GM18951 (cell line): ENCODE results near the gene PYGL.
"Not testable (repeated sequence)": the region's sequence is repeated elsewhere in the genome, so short reads cannot be mapped to it uniquely, and the experiment has no call there.

Source experiments
- POLR2A ChIP-seq: IDR thresholded peaks from 4 replicates; pipeline ENCODE4 v1.6.1; 2011; ENCODE audit warnings: mild to moderate bottlenecking; ENCODE audit not compliant: insufficient read length, insufficient read depth; ENCODE audit errors: extremely low read depth
- in situ Hi-C: fragments of 300-500 bp; cut with MboI; formaldehyde crosslinking; loops from one replicate; pipeline ENCODE4 v1.12.0; 2022; ENCODE audit warnings: low sequenced_read_pairs, mixed read lengths, inconsistent platforms; ENCODE audit not compliant: unreplicated experiment

The PYGL gene

GRCh38 chr14:50931559-50931958, 12.7 kb downstream of the PYGL start:
- in situ Hi-C loops, result no loop called here
- no peak for TF ChIP-seq POLR2A

- in situ Hi-C loops, result no loop called here
- TF ChIP-seq POLR2A, result no peak
Measured at GRCh38 chr14:50929506-50929905, 14.8 kb downstream of the PYGL start.

GRCh38 chr14:50928002-50928635, 16.2 kb downstream of the PYGL start:
- in situ Hi-C loops, result no loop called here
- TF ChIP-seq POLR2A, result no peak

- in situ Hi-C loops, result no loop called here
- no peak for TF ChIP-seq POLR2A
Measured at GRCh38 chr14:50926851-50927386, 17.4 kb downstream of the PYGL start.

- in situ Hi-C loops, result no loop called here
- no peak for TF ChIP-seq POLR2A
Measured at GRCh38 chr14:50924843-50925242, 19.4 kb downstream of the PYGL start.

GRCh38 chr14:50924236-50924635, 20.0 kb downstream of the PYGL start:
- TF ChIP-seq POLR2A, result no peak
- in situ Hi-C loops, result no loop called here

- in situ Hi-C loops, result no loop called here
- no peak for TF ChIP-seq POLR2A
Measured at GRCh38 chr14:50922803-50923202, 21.5 kb downstream of the PYGL start.

- in situ Hi-C loops, result no loop called here
- no peak for TF ChIP-seq POLR2A
Measured at GRCh38 chr14:50920482-50921230, 23.6 kb downstream of the PYGL start.

- in situ Hi-C loops, result not testable (repeated sequence)
Measured at GRCh38 chr14:50919524-50919923, 24.8 kb downstream of the PYGL start.

GRCh38 chr14:50917449-50917848, 26.8 kb downstream of the PYGL start:
- in situ Hi-C loops, result no loop called here
- TF ChIP-seq POLR2A, result no peak

- in situ Hi-C loops, result no loop called here
Measured at GRCh38 chr14:50910495-50911420, 33.5 kb downstream of the PYGL start.

GRCh38 chr14:50906326-50907065, 37.8 kb downstream of the PYGL start:
- TF ChIP-seq POLR2A, result no peak
- in situ Hi-C loops, result no loop called here

More at GRCh38 chr14:50910495-50911420, 33.5 kb downstream of the PYGL start:
- TF ChIP-seq POLR2A, result no peak
